K562 (cell line): Measurements from ENCODE around the gene TSC22D1. TPM values are rescaled to one million over a fixed set of nuclear protein-coding genes. Genes with fewer than 3 reads are reported as not detected.

ENCODE experiments used
- ATF2 ChIP-seq: sonication (generic); formaldehyde crosslinking; IDR thresholded peaks from 2 replicates; pipeline ENCODE4 v1.8.1; 2022; ENCODE audit warnings: missing genetic modification reagents
- COPS2 ChIP-seq: fragments of 450-650 bp; conservative IDR thresholded peaks from 2 replicates; pipeline ENCODE4 v1.6.1; 2016; ENCODE audit warnings: mild to moderate bottlenecking, moderate library complexity
- DPF2 ChIP-seq: fragments of 450-650 bp; IDR thresholded peaks from 2 replicates; pipeline ENCODE4 v1.6.1; 2016
- E2F3 ChIP-seq: fragments of 250-450 bp; sonication (Bioruptor Pico); IDR thresholded peaks from 2 replicates; pipeline ENCODE4 v1.4.0; 2020; ENCODE audit warnings: mild to moderate bottlenecking
- ETS2 ChIP-seq: IDR thresholded peaks from 2 replicates; pipeline ENCODE4 v1.6.1; 2016; ENCODE audit warnings: borderline replicate concordance, missing genetic modification characterization, mild to moderate bottlenecking, moderate library complexity, missing compliant biosample characterization; ENCODE audit not compliant: poor library complexity, severe bottlenecking
- MCM5 ChIP-seq: fragments of 450-650 bp; IDR thresholded peaks from 2 replicates; pipeline ENCODE4 v1.6.1; 2016; ENCODE audit warnings: low read depth
- NCOR1 ChIP-seq: fragments of 450-650 bp; IDR thresholded peaks from 2 replicates; pipeline ENCODE4 v1.6.1; 2016; ENCODE audit warnings: mild to moderate bottlenecking, moderate library complexity
- NFYB ChIP-seq: IDR thresholded peaks from 2 replicates; pipeline ENCODE4 v1.6.1; 2011; ENCODE audit warnings: mild to moderate bottlenecking, moderate library complexity; ENCODE audit not compliant: insufficient read length; ENCODE audit errors: extremely low read depth
- PHB2 ChIP-seq: fragments of 450-650 bp; IDR thresholded peaks from 2 replicates; pipeline ENCODE4 v1.6.1; 2017; ENCODE audit warnings: low read depth
- PTRF ChIP-seq: fragments of 450-650 bp; IDR thresholded peaks from 2 replicates; pipeline ENCODE4 v1.6.1; 2016; ENCODE audit warnings: mild to moderate bottlenecking, missing genetic modification characterization, missing compliant biosample characterization
- RBM15 ChIP-seq: fragments of 200-400 bp; formaldehyde crosslinking; IDR thresholded peaks from 2 replicates; pipeline ENCODE4 v1.6.1; 2018; ENCODE audit warnings: mild to moderate bottlenecking, low read length, moderate library complexity; ENCODE audit not compliant: insufficient read depth
- REST ChIP-seq, 2 experiments: fragments of 450-650 bp; formaldehyde crosslinking in 1 of 2; IDR thresholded peaks; 2 replicates each; pipeline versions ENCODE4 v1.4.0 to v1.6.1; 2014 to 2020; ENCODE audit warnings: mild to moderate bottlenecking in 2 of 2, borderline replicate concordance in 1 of 2, low read depth in 1 of 2
- TCF3 ChIP-seq: sonication (generic); formaldehyde crosslinking; IDR thresholded peaks from 2 replicates; pipeline ENCODE4 v1.4.0; 2020; ENCODE audit warnings: mild to moderate bottlenecking, missing genetic modification reagents
- ZBTB7A ChIP-seq: IDR thresholded peaks from 2 replicates; pipeline ENCODE4 v1.6.1; 2011; ENCODE audit warnings: low read depth, mild to moderate bottlenecking, low read length, moderate library complexity, borderline replicate concordance; ENCODE audit not compliant: control insufficient read depth
- ZNF133 ChIP-seq: fragments of 250-450 bp; sonication (Bioruptor Pico); IDR thresholded peaks from 2 replicates; pipeline ENCODE4 v1.4.0; 2020; ENCODE audit warnings: mild to moderate bottlenecking
- ZNF561 ChIP-seq: fragments of 450-650 bp; formaldehyde crosslinking; conservative IDR thresholded peaks from 2 replicates; pipeline ENCODE4 v1.4.0; 2020; ENCODE audit warnings: mild to moderate bottlenecking, moderate library complexity
- ZSCAN32 ChIP-seq: fragments of 450-650 bp; formaldehyde crosslinking; IDR thresholded peaks from 2 replicates; pipeline ENCODE4 v1.4.0; 2020; ENCODE audit warnings: mild to moderate bottlenecking, moderate library complexity
- polyA plus RNA-seq, 8 experiments: library from polyadenylated mRNA; depleted of rRNA in 4 of 8; stranded (reverse) in 5 of 8; unstranded in 3 of 8; fragments of >200 nt; fragmentation: Nextera tagmentation in 2 of 8; fragmentation: Illumina TruSeq in 1 of 8; extraction: Ambion mirVana in 2 of 8; extraction: Trizol in 1 of 8; gene quantifications; 2 replicates each; pipeline versions ENCODE4 v1.2.1 to v1.2.3, GENCODE V29; 2011 to 2014; ENCODE audit warnings: inconsistent platforms in 1 of 8, missing spikeins in 1 of 8
- total RNA-seq, 7 experiments: library from RNA; depleted of rRNA in 6 of 7; stranded (reverse); fragments of >200 nt in 6 of 7; fragmentation: Illumina TruSeq in 2 of 7; extraction: Trizol in 2 of 7; gene quantifications; 2 replicates each; pipeline versions ENCODE4 v1.2.1 to v1.2.3, GENCODE V29; 2011 to 2021; ENCODE audit warnings: low replicate concordance in 1 of 7
- TF ChIP-seq, protein P1 (sequence below): fragments of 450-650 bp; IDR thresholded peaks from 2 replicates; pipeline ENCODE4 v1.7.1; 2018; ENCODE audit warnings: mild to moderate bottlenecking, low read depth; ENCODE audit not compliant: partially characterized antibody

Gene TSC22D1
- total and polyA plus RNA-seq, 9 of the 15 experiments (the other 6 are each of a cell fraction or from before 2014, with no cell fraction given) = 2.6 to 19.8 (median 8.4) TPM

DNA sequence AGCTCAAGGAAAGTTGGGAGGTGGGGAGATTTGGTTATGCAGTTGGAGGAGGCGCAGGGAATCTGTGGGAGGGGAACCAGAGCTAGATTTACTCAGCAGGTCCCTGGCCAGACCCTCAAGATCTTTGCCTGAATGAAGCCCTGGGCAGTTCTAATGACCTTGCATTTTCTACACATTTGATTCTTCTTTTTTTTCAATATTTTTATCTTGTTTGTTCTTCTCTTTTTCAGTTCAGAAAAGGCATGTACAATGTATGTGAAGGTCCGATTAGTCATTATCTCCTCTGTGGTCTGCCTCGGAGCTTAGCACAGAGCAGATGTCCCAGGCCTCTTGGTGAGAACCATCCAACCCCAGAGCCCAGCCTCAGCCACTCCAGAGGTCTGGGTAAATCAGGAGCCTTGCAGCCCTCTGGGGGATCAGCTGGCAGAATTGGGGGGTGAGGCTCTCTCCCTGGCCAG is 178.3 kb downstream of the TSC22D1 start (continued):
- TF ChIP-seq REST (IDR thresholded peaks at IDR 0.05; ENCODE audit: borderline replicate concordance) = no peak
- TF ChIP-seq REST (CRISPR knock-in tag; IDR thresholded peaks at IDR 0.05; ENCODE audit: low read depth) = no peak
- TF ChIP-seq ETS2 (tag) = no peak
- no peak for TF ChIP-seq ZNF561
- TF ChIP-seq ZSCAN32 (CRISPR knock-in tag) = no peak
- TF ChIP-seq E2F3 (CRISPR knock-in tag) = no peak
- no peak for TF ChIP-seq RBM15
- TF ChIP-seq NFYB = no peak
- peak; percentile 97 for TF ChIP-seq NCOR1
- no peak for TF ChIP-seq PTRF (tag)
- TF ChIP-seq ATF2 (CRISPR knock-in tag) = no peak
- TF ChIP-seq, protein P1, sequence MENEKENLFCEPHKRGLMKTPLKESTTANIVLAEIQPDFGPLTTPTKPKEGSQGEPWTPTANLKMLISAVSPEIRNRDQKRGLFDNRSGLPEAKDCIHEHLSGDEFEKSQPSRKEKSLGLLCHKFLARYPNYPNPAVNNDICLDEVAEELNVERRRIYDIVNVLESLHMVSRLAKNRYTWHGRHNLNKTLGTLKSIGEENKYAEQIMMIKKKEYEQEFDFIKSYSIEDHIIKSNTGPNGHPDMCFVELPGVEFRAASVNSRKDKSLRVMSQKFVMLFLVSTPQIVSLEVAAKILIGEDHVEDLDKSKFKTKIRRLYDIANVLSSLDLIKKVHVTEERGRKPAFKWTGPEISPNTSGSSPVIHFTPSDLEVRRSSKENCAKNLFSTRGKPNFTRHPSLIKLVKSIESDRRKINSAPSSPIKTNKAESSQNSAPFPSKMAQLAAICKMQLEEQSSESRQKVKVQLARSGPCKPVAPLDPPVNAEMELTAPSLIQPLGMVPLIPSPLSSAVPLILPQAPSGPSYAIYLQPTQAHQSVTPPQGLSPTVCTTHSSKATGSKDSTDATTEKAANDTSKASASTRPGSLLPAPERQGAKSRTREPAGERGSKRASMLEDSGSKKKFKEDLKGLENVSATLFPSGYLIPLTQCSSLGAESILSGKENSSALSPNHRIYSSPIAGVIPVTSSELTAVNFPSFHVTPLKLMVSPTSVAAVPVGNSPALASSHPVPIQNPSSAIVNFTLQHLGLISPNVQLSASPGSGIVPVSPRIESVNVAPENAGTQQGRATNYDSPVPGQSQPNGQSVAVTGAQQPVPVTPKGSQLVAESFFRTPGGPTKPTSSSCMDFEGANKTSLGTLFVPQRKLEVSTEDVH = no peak
- no peak for TF ChIP-seq COPS2
- TF ChIP-seq DPF2 = peak; percentile 95
- TF ChIP-seq TCF3 (CRISPR knock-in tag) = peak; percentile 97
- TF ChIP-seq MCM5 = no peak
- TF ChIP-seq PHB2 = peak; percentile 94
- TF ChIP-seq ZNF133 (CRISPR knock-in tag) = no peak
- TF ChIP-seq ZBTB7A = 0 out of 2 replicates have a peak, but pooled peaks have one; percentile 9
